Spleen (tissue), 7 donors: ENCODE results near the gene SMARCD2.
A peak's percentile ranks its signal among the peaks of the same experiment; 100 is the strongest.

Source experiments
- POLR2A ChIP-seq, 3 donors: fragments of 450-650 bp; IDR thresholded peaks; one replicate each; pipeline ENCODE4 v1.5.1; 2017; ENCODE audit warnings: antibody characterized with exemption in 3 of 3, mild to moderate bottlenecking in 1 of 3
- POLR2AphosphoS5 ChIP-seq, 3 donors: sonication (generic); formaldehyde crosslinking; IDR thresholded peaks; one replicate each; pipeline ENCODE4 v1.5.1; 2017; ENCODE audit warnings: antibody characterized with exemption in 3 of 3
- TF ChIP-seq, protein P1 (sequence below), 11 experiments: fragments of 200-600 bp in 7 of 11; fragments of 450-650 bp in 4 of 11; sonication (generic) in 4 of 11; IDR thresholded peaks in 8 of 11; conservative IDR thresholded peaks in 3 of 11; 1 replicate in 7 of 11; 2 replicates in 4 of 11; pipeline versions ENCODE4 v1.4.0 to v1.8.0; 2016 to 2021; ENCODE audit warnings: antibody characterized with exemption in 11 of 11, inconsistent platforms in 4 of 11, mild to moderate bottlenecking in 1 of 11
- donor health status: DM: no; HTN: no; CAD: no; lungs with moderate emphysema.
- donor health status: DM: no; HTN: no; CAD: no.
- donor health status: DM: no; HTN: no; CAD: no.

DNA sequence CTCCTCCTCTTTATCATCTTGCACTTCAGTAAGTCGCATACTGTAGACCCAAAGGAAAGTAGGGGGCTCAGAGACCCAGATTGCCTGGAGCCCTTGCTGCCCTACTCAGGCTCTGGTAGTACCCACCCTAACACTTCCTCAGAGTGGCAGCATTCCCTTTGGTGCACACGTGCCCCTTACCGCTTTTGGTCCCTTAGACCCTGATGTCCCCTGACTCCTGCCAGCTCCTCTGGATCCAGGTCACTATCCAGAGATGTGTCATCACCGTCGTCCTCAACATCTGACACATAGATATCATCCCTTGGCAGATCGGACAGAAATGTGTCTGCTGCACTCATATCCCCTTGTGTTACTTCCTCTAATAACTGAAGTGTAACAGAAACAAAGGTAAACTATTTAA lies 20.7 kb downstream of the SMARCD2 start:
- TF ChIP-seq POLR2AphosphoS5 (IDR thresholded peaks at IDR 0.05): peak in 1 of 3 donors; percentile 6
- TF ChIP-seq, protein P1, sequence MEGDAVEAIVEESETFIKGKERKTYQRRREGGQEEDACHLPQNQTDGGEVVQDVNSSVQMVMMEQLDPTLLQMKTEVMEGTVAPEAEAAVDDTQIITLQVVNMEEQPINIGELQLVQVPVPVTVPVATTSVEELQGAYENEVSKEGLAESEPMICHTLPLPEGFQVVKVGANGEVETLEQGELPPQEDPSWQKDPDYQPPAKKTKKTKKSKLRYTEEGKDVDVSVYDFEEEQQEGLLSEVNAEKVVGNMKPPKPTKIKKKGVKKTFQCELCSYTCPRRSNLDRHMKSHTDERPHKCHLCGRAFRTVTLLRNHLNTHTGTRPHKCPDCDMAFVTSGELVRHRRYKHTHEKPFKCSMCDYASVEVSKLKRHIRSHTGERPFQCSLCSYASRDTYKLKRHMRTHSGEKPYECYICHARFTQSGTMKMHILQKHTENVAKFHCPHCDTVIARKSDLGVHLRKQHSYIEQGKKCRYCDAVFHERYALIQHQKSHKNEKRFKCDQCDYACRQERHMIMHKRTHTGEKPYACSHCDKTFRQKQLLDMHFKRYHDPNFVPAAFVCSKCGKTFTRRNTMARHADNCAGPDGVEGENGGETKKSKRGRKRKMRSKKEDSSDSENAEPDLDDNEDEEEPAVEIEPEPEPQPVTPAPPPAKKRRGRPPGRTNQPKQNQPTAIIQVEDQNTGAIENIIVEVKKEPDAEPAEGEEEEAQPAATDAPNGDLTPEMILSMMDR (IDR thresholded peaks at IDR 0.05 in 8 of 11, conservative IDR thresholded peaks at IDR 0.05 in 3 of 11): no peak
- no peak for TF ChIP-seq POLR2A (IDR thresholded peaks at IDR 0.05)
